GM18499 (cell line): Measurements from ENCODE around the gene IL5.
"Not testable (repeated sequence)": the region's sequence is repeated elsewhere in the genome, so short reads cannot be mapped to it uniquely, and the experiment has no call there.

ENCODE experiments used
- ATAC-seq: cut with Tn5 transposase; IDR thresholded peaks from one replicate; pipeline ENCODE4 v1.9.1; 2021; ENCODE audit warnings: moderate number of reproducible peaks; ENCODE audit not compliant: insufficient read depth, unreplicated experiment

The IL5 gene

DNA sequence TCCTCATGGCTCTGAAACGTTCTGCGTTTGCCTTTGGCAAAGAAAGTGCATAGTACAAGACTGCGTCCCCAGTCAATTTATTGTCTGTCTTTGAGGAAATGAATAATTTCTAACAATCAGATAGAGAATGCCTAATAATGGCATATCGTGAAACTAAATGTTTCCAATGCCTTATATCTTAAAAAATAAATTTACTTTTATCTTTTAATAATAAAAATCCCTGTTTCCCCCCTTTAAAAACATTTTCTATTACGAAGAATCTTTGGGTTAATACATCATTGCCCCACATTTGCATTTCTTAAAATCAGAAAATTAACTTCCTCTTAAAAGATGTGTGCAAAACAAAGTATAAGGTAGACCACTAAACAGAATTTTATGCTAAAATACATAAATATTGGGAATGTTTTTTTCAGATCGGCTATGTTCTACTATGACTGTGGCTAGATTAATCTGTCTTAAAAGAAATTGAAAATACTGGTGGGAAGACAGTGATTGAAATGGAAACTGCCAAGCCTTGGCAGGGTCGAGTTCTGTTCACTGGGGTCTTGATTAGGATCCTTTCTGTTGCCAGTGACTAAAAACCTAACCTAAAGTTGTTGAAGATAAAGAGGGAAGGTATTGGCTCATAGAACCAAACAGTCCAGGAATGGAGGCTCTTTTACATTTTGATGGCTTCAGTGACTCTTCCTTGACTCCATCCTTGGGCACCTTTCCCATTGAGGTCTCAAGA lies at the start of gene IL5:
Gene IL5 (minus strand): TSS at position 51 of the 730 bp plus-strand sequence. CDS start 44 bp downstream, at position 7.
- ATAC-seq, result no peak

DNA sequence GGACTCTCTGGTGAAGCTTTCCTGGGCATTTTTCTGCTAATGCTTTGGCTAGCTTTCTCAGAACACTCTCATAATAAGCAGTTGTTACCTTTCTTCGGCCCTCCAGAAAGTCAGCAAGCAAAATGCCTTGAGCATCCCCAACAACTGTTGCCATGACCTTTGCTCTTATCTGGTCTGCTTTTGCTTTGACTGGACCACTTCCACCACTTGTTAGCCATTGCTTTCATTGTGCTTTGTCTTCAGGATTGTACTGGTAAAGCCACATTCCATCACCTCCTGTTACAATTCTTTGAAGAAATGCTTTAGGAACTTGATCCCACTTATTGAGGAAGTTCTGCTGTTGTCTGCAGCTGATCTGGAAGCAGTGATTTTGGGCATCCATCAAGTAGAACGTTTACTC lies 49.2 kb upstream of the IL5 start:
- no peak for ATAC-seq

DNA sequence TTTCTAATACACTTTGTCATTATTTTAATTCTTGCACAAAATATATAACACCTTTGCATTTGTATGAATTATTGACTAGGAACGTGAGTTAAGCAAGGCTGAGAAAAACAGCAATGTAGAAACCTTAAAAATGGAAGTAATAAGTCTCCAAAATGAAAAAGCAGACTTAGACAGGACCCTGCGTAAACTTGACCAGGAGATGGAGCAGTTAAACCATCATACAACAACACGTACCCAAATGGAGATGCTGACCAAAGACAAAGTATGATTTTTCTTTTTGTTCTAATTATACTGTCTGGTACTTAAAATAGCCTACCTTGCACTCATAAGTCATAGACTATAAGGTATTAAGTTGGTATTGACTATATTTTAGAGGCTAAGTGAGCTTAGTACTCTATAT lies 47.8 kb upstream of the IL5 start:
- no peak for ATAC-seq

DNA sequence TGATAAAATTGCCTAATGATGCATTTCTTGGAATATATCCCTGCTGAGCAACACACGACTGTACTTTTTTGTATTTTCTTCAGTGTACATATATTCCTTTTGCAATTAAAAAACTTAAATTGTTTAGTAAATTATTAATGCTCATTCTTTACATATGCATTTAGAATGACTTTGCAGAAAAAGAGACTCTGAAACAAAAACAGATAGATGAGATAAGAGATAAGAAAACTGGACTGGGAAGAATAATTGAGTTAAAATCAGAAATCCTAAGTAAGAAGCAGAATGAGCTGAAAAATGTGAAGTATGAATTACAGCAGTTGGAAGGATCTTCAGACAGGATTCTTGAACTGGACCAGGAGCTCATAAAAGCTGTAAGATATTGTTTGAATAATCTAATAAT lies 46.1 kb upstream of the IL5 start:
- ATAC-seq, result no peak

DNA sequence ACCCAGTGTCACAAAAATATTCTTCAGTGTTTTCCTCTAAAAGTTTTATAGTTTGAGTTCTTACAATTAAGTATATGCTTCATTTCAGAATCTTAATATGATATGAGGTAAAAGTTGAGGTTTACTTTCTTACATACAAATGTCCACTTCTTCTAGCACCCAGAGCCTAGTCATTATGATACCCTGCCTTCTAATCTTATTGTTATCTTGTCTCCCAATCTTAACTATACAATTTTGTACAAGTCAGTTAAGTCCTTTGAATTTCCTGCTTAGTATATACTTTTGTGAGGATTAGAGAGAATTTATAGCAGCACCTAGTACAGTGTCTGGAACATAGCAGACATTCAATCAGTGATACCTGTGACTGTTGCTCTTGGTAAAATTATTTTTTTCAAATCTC lies 42.7 kb upstream of the IL5 start:
- no peak for ATAC-seq

DNA sequence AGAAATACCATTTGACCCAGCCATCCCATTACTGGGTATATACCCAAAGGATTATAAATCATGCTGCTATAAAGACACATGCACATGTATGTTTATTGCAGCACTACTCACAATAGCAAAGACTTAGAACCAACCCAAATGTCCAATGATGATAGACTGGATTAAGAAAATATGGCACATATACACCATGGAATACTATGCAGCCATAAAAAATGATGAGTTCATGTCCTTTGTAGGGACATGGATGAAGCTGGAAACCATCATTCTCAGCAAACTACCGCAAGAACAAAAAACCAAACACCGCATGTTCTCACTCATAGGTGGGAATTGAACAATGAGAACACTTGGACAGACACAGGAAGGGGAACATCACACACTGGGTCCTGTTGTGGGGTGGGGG lies 41.2 kb upstream of the IL5 start:
- not testable (repeated sequence) for ATAC-seq

DNA sequence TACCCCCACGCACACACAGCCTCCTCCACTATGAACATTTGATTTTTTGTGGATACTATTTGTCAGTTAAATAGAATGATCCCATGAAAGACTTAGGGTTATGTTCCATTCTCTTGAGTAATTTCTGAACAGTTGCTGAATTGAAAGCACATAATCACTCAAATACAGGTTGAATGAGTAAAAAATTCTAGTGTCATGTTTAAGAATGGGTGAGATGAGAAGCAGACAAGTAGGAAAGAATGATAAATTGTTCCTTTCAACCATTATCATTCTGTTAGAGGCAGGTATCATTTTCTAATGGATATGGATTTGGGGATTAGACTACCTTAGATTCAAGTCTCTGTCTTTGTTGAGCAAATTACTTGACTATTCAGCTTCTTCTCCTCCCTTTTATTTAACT lies 32.8 kb upstream of the IL5 start:
- ATAC-seq, result no peak

DNA sequence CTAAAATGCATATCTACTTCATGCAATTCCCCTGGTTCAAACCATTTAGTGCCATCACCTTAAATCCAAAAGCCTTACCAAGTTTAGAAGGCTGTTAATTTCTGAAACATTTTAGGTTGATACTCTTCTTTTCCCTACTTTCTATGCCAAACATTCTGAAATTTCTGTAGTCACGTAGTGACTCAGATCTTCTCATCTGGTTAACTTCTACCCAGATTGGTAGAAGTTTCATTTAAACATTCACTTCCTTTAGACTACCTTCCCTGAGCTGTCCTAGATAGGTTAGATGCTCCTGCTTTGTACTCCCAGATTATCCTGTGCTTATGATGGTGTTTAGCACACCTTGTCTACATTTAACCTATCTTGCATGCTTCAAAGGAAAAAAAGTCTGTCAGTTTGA lies 23.3 kb upstream of the IL5 start:
- no peak for ATAC-seq

DNA sequence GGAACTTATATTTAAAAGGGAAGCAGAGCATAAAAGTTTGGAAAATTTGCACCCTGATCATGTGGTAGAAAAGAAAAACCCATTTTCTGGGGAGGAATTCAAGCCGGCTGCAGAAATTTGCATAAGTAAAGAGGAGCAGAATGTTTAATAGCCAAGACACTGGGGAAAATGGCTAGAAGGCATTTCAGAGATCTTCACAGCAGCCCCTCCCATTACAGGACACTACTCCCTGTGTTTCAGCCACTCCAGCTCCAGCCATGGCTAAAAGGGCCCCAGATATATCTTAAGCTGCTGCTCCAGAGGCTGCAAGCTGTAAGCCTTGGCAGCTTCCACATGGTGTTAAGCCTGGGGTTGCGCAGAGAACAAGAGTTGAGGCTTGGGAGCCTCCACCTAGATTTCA lies 21.2 kb upstream of the IL5 start:
- not testable (repeated sequence) for ATAC-seq

DNA sequence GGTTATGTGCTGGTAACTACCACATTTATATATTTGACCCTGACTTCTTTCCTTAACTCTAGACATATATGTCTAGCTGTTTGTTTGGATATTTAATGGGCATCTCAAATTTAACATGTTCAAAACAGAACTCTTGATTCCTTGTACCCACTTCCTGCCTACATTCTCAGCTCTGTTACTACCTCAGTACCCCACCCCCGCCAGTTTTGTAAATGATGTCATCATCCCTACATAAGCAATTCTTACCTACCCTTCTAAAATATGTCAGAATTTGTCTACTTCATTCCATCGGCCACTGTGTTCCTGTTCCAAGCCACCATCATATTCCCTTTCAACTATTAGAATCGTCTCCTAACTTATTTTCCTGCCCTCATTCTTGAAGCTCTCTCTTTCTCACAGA lies 18.3 kb upstream of the IL5 start:
- ATAC-seq, result no peak

DNA sequence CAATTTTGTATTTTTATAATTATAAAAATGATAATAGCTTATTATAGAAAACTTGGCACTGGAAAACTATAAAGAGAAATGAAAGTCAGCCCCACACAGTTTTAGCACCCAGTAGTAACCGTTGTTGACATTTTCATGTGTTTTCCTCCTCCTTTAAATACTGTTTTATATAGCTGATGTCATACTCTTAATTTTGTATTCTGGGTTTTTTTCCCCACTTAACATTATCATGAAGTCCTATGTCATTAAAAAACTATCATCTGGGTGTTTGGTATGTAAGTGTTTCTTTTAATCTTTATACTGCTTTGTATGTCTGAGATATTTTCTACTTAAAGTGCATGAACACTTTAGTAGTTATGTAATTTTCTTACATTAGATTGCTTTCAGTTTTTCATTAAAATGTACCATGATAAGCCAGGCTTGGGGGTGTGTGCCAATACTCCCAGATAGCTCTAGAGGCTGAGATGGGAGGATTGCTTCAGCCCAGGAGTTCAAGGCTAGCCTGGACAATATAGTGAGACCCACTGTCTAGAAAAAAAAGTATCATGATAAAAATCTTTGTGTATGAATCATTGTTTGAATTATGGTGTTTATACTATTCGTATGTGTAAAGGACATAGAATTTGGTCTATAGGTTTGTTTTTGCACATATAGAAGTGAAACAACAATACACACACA lies 16.2 kb upstream of the IL5 start:
- no peak for ATAC-seq

DNA sequence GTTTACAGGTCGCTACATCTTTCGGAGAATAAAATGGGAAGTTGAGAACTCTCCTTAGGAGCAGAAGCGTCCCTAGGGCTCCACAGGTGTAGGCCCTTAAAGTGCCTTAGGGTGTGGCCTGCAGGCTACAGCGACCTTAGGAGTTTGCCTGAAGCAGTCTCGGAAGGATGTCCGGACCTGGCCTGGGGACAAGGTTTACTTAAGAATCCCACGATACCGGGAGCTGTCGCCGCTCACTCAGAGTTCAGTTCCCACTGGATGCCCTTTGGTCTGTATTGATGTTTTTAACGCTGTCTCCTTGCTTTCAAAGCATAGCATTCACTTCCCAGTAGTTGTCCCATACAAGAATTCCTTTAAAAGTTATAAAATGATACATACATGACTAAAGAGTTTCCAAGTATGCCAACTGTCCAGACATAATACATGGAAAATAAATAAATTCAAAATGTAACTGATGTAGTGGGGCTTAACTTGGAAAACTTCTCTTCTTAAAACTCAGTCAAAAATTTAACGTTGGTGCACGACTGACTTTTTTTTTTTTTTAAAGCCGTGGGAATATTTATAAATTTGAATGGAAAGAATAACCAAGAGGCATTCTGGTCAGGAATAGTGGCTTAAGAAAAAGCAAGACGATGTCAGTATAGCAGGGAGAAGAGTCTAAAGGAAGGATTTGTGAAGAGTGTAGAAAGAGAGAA lies 14.3 kb upstream of the IL5 start:
- ATAC-seq, result no peak

DNA sequence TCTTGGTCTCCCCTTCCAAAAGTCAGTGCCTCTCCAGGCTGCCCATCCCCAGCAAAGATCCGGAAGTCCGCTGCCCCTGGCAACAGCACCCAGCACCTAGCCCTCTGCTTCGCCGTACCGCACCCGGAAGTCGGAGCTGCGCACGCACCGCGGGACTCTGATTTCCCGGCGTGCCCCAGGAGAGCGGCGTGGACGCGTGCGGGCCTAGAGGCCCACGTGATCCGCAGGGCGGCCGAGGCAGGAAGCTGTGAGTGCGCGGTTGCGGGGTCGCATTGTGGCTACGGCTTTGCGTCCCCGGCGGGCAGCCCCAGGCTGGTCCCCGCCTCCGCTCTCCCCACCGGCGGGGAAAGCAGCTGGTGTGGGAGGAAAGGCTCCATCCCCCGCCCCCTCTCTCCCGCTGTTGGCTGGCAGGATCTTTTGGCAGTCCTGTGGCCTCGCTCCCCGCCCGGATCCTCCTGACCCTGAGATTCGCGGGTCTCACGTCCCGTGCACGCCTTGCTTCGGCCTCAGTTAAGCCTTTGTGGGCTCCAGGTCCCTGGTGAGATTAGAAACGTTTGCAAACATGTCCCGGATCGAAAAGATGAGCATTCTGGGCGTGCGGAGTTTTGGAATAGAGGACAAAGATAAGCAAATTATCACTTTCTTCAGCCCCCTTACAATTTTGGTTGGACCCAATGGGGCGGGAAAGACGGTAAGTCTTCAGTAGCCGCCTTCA lies 13.6 kb upstream of the IL5 start, which contains the start of gene RAD50:
Gene RAD50 (plus strand): TSS at position 215 of the 715 bp plus-strand sequence. CDS start 348 bp downstream, at position 563.
- peak; percentile 90 for ATAC-seq

DNA sequence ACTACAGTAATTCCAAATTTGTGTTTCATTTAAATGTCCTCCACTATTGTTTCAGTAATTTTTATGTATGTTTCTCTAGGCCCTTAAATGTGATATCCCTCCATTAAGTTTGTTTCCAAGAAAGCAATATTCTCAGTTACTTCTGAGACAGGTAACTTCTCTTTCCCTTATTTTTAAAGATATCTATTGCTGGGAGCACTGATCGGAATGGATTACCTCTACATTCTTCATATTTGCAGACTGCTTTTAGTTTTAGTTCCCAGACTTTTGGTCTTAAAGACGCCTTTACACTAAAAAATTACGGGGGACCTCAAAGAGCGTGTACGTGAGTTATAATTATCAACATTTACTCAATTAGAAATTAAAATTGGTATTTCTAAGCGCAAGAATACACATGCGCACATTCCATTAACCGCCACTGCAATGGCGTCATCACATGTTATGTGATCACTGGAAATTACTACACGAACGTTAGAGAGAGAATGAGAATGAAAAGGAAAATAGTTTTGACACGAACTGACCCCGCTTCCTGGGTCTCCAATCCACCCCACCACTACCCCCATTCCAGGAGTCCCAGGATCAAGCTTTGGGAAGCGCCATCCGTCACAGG lies 12.9 kb upstream of the IL5 start:
- no peak for ATAC-seq

DNA sequence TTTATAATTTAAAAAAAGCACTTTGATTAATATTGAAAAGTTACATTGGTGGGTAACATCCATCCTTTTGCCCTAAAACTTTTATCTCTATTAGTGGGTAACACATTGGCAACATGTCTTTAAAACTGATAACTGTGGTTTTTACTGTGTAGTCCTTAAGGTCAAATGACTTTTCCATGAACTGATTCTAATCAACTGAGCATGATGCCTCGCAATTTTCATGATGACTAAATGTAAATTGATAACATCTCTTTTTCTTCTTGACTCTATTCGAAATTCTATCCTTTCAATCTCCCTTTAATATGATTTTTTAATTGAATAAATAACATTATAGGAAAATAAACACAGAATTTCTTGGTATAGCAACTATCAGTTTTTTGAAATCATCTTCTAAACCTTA lies 6.3 kb upstream of the IL5 start:
- no peak for ATAC-seq

DNA sequence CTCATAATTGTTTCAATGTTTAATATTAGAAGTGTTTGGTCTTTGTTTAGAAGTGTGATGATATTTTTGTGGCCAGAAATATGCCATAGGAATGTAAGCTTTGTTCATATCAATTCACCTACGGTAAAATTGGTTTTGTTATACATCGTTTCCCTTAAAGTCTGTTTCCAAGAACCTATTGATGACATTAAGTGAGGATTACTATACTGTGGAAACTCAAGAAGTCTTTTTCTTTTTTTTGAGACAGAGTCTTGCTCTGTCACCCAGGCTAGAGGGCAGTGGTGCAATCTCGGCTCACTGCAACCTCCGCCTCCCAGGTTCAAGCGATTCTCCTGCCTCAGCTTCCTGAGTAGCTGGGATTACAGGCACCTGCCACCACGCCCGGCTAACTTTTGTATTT lies 5.5 kb upstream of the IL5 start:
- ATAC-seq, result not testable (repeated sequence)

DNA sequence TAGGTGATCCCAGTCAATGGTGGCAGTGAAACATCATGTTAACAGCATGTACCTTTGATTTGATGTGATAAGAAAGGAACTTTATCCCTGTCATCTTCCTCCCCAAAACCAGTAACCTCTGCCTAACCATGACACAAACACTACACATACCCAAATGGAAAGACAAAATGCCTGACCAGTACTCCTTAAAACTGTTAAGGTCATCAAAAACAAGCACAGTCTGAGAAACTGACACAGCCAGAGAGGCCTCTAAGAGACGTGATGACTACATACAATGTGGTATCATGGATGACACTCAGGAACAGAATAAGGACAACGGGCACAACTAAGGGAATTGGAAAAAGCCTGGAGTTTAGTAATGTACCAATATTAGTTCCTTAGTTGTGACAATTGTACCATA lies 3.9 kb upstream of the IL5 start:
- no peak for ATAC-seq

DNA sequence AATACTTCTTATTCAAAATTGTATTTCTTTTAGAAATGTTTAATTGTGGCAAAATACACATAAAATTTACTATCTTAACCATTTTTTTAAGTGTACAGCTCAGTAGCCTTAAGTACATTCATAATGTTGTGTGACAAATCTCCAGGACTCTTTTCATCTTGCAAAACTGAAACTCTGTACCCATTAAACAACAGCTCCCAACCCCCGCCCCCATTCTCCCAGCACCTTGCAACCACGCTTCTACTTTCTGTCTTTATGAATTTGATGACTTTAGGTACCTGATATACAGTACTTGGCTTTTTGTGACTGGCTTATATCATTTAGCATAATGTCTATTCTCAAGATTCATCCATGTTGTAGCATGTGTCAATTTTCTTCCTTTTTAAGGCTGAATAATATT lies 2.8 kb upstream of the IL5 start:
- ATAC-seq, result no peak

DNA sequence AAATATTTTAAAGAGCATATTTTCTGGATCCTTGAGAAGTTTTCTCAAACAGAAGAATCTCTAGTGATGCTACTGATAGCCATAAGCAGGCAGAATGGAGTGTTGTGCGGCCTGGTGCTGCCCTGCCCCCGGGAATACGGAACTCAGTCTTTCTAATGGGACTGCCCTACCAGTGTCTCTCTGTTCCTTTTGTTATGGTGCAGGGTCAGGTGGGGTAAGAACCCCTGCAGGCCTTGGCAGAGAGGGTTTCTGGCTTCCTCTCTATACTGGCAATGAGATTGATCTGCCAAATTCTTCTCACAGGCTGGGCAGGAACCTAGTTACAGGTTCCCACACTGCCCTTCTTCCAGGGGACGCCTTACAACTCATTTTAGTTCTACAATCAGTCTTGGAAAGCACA lies 2.6 kb downstream of the IL5 start:
- ATAC-seq, result no peak

DNA sequence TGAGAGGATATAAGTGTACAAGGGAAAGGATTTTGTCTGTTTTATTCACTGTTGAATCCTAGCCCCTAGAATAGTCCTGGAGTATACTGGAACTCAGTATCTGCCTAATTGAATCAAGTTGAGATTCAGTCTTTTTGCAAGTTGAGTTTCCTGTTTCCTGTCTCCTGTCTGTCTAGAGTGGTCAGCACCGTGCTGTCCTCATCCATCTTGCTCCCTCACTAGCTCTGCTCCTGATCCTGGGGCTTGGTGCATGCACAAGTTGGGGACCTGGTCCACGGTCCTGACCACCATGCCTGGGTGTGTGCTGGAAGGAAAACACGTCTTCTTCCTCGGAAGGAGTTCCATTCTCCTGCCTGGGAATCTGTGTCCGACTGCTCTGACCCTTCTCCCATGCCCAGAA lies 3.2 kb downstream of the IL5 start:
- ATAC-seq, result no peak
